Smooth muscle cell of the brain vasculature (primary cell): Measurements from ENCODE around the gene PDCD4.

ENCODE experiments used
- DNase-seq: peaks from one replicate; pipeline ENCODE4 v3.0.0-alpha.2; 2012; ENCODE audit warnings: low read depth, low spot score

Gene PDCD4

GRCh38 chr10:110919349-110919931 is 47.7 kb downstream of the PDCD4 start, which contains the start of gene SHOC2:
TSS of gene SHOC2 (plus strand) at chr10:110919604. CDS start at chr10:110964359, 44,755 bp downstream.
- no peak for DNase-seq

- DNase-seq: no peak
Measured at GRCh38 chr10:110919971-110920881, 48.5 kb downstream of the PDCD4 start.

DNA sequence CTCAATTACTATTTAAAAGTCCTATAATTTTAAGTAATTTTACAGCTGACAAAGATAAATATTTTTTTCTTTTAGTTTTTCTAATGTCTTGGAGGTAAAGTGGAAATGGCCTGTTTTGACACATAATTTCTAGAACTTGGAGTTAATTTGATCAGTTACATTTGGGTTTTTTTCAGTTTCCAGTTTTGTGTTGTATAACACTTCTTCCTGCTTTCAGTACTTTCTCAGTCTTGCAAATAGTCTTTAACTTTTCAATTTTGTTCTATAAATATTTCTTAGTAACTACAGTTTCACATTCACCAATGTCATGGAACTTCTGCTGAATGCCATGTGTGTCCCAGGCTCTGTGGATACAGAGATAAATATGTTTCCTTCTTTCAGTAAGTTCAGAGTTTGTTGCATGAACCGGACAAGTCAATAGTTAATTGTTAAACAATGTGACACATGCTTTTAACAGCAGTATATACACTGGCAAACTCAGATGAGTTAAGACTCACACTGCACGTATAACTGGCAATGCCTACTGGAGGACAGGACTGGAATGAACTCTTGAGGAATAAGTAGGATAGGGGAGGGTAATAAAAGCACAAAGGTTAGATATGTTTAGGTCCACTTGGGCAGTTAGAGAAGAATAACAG is 52.2 kb downstream of the PDCD4 start:
- no peak for DNase-seq

GRCh38 chr10:110927461-110927860 is 55.7 kb downstream of the PDCD4 start:
- DNase-seq: no peak

DNA sequence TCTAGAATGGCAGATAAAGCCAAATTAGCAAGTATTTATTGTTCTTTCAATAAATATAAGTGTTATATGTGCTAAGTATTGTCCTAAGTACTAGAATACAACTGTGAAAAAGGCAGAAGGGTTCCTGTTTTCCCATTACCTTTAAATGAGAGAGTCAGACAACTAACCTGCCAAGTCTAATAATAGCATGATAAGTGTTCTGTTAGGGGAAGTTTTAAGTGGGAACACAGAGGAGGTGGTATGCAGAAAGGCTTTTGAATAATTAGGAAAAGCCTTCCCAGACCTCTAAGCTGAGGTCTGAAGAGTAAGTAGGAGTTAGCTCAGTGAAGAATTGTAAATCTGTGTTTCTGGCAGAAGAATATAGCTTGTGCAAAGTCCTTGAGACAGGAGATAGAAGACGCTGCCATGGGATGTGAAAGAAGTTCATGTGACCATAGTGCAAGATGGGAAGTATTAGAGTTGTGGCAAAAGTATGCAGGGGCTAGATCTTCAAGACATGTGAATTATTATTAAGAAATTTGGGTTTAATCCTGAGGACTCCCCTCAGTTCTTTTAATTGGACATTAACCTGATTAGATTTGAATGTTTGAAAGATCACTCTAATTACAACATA is 60.1 kb downstream of the PDCD4 start:
- no peak for DNase-seq

DNA sequence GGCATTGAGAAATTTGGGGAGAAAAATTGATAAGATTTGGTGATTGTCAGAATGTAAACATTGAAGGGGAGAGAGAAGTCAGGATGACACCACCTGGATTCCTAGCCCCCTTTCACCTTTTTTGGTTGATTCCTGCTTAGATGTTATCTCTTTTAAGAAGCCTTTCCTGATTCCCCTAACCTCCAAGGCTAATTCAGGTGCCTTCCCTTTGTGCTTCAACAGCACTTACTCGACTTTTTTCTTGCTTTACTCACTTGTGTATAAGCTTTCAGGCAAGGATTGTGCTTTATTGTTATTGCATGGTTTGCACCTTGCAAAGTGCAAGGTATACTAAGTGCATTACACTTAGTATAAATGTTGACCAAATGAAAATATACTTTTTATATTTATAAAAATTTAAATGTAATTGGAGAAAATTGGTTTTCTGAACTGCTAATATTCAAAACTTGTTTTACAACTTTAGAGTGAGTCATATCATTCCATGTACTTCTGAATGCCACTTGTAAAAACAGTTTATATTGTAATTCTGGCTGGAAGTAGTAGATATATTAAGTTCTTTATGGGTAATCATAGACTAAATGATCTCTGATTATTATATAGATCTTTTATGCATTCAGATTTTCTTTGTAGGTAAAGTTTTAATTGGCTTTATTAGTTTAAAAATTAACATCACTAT is 60.9 kb downstream of the PDCD4 start:
- no peak for DNase-seq

DNA sequence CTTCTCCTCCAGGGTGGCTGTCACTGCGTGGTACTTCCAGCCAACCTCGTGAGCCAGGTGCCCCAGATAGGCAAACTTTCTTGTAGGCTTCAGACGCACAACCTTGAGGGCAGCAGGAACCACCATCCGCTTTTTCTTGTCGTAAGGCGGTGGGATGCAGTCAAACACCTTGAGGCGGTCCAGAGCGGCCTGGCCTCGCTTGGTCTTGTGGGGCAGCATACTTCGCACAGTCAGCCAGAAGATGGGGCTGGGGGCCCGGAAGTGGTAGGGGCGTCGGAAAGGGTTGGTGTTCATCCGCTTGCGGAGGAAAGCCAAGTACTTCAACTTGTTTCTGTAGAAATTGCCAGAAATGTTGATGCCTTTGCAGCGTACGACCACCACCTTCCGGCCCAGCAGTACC is 65.0 kb downstream of the PDCD4 start:
- DNase-seq: no peak

DNA sequence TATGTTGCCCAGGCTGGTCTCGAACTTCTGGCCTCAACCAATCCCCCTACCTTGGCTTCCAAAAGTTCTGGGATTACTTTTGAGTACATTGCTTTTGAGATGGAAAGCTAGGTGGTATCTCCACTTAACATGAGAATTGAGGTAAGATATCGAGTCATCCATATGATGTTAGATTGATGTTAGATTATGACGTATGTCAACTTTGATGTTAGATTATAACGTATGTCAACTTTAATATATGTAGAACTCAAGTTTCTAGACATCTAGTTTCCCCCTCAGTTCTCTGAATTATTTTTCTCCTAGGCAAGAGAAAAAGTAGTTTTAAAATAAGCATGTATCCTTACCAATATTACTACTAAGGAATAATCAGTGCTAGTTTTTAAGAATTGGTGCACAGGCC is 67.7 kb downstream of the PDCD4 start:
- DNase-seq: no peak

GRCh38 chr10:110944792-110945396 is 73.2 kb downstream of the PDCD4 start:
- no peak for DNase-seq

GRCh38 chr10:110946496-110946895 is 74.8 kb downstream of the PDCD4 start:
- DNase-seq: no peak

DNA sequence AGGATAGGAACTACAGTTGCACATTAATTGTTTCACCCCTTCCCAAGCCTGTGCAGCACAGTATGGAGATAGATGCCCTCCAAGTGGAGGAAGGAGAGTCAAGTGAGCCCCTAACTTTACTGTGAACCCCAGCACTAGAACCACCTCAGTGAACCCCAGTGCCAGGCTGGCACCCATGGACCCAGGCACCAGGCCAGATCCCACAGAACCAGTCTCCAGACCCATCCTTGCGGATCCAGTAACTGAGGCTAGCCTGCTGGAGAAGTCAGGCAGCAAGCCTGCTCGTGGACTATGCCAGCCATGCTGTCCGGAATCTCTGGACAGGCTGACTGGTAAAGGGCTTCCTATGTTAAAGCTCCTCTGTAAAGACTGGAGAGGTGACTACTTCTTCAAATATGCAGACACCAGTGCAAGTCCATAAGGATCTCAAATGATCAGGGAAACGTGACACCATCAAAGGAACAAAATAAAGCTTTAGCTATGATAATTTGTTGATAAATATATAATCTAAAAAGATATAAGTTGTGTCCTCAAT is 75.4 kb downstream of the PDCD4 start:
- no peak for DNase-seq
